Stimulated activated CD8-positive, alpha-beta memory T cell treated with anti-CD3 and anti-CD28 coated beads, Interleukin-4, amount 100 ng/mL, for 24 hours (primary cell): ENCODE results near the gene EMCN.
"Not testable (repeated sequence)": the region's sequence is repeated elsewhere in the genome, so short reads cannot be mapped to it uniquely, and the experiment has no call there.

Experiments used
- DNase-seq: peaks from one replicate; pipeline ENCODE4 v3.0.0-alpha.2; 2020; ENCODE audit warnings: low read depth

The EMCN gene

GRCh38 chr4:100492129-100492528 lies 25.7 kb downstream of the EMCN start:
- DNase-seq: no peak

- DNase-seq: no peak
These were observed 28.5 kb downstream of the EMCN start for GRCh38 chr4:100489305-100489704.

DNA sequence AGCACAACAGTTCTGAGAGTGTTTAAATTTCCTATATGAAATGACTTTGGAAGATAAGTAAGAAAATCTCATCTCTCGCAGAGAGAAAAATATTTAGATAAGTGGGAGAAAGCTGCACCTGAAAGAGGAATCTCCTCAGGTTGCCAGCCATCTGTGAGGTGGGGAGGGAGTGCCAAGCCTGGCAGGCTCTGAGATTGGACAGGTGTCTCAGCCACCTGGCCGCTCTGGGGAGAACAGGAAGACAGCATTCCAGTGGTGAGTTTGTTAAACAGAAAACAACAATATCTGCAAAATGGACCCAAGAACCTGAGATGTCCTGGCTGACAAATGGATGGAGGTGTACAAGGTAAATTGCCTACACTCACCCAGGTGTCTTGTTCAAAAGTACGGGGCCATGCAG lies 31.3 kb downstream of the EMCN start:
- no peak for DNase-seq

DNA sequence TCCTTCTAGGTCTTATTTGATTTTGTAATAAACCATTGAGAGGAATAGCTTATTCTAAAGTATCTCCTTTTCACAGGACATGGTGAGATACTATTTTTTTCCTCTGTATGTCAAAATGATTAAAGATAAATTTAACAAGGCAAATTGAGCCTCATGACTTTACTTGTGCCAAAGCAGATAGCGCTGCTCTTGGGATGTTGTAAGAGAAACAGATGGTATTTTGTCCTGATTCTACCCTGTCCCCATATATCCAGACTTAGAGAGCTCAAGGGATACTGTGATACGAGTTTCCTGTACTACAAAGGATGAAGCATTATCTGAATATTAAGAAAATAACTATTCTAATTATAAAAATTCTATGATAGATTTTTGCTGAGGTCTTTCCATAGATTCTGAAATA lies 34.0 kb downstream of the EMCN start:
- DNase-seq: no peak

GRCh38 chr4:100479971-100480370 lies 37.9 kb downstream of the EMCN start:
- DNase-seq: no peak

DNA sequence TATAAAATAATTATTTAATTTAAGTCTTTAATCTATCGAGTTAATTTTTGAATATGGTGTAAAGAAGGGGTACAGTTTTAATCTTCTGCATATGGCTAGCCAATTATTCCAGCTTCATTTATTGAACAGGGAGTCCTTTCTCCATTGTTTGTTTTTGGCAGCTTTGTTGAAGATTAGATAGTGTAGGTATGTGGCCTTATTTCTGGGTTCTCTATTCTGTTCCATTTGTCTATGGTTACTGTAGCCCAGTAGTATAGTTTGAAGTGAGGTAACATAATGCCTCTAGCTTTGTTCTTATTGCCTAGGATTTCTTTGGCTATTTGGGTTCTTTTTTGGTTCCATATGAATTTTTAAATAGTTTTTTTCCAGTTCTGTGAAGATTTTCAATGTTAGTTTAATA lies 48.3 kb downstream of the EMCN start:
- DNase-seq: no peak

- DNase-seq: no peak
These were observed 51.3 kb downstream of the EMCN start for GRCh38 chr4:100466501-100466900.

- no peak for DNase-seq
These were observed 55.8 kb downstream of the EMCN start for GRCh38 chr4:100461807-100462605.

GRCh38 chr4:100450449-100450848 lies 67.4 kb downstream of the EMCN start:
- no peak for DNase-seq

DNA sequence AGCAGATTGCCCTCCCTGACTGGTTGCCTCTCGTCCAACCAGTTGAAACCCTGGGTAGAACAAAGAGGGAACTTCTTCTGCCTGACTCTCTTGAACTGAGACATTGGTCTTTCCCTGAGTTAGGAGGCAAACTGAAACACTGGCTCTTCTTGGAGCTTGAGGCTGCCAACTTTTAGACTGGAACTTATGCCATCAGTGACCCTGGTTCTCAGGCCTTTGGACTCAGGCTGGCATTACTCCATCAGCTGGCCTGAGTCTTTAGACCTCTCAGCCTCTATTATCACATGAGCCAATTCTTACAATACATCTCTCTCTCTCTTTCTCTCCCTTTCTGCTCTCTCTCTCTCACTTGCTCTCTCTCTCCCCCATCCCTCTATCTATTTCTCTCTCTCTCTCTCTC lies 86.4 kb downstream of the EMCN start:
- no peak for DNase-seq

- no peak for DNase-seq
These were observed 87.4 kb downstream of the EMCN start for GRCh38 chr4:100430451-100430850.

- no peak for DNase-seq
These were observed 88.2 kb downstream of the EMCN start for GRCh38 chr4:100429616-100430015.

DNA sequence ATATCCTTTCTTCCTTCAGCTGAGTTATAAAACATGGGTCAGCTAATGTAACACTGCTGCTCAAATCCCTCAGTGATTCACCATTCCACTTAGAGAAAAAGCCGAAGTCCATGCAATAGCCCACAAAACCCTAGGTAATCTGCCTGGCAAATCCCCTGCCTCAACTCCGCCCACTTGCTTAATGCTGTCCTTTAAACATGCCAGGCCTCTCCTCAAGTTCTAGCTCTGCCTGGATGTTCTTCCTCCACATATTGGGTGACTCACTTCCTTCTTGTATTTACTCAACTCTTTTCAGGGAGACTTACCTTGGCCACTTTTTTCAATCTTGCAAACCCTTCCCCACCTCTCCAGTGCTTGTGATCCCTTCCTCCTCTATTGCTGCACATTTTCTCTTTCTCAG lies 89.8 kb downstream of the EMCN start:
- DNase-seq: no peak

- DNase-seq: no peak
These were observed 93.4 kb downstream of the EMCN start for GRCh38 chr4:100424376-100424775.

- DNase-seq: no peak
These were observed 94.9 kb downstream of the EMCN start for GRCh38 chr4:100422894-100423293.

DNA sequence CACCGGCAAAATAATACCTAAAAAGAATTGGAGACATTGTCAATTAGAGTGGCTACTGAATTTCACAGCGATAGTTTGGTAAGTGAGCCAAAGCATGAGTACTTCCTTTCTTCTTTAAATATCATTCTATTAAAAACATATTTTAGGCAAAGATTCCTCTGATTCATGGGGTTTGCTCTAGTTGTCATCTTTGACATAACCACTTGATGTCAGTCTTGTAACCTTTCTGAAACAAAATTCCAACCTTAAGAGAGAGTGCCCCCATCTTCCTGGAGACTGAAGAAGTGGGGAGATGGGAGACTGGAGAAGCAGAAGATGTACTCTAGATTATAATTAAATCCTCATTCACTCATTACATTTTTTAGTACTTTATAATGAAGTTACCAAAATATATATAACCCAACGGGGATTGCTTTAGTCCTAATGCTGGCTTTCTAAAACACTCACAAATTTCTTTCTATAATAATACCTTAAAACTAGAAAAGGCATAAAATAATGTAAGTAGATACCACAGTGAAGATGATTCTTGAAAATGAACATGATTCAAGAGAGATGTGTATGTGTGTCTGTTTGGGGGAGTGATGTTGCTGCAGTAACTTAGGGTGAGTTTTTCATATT lies 96.4 kb downstream of the EMCN start:
- no peak for DNase-seq

- DNase-seq: no peak
These were observed 97.3 kb downstream of the EMCN start for GRCh38 chr4:100420571-100420970.

DNA sequence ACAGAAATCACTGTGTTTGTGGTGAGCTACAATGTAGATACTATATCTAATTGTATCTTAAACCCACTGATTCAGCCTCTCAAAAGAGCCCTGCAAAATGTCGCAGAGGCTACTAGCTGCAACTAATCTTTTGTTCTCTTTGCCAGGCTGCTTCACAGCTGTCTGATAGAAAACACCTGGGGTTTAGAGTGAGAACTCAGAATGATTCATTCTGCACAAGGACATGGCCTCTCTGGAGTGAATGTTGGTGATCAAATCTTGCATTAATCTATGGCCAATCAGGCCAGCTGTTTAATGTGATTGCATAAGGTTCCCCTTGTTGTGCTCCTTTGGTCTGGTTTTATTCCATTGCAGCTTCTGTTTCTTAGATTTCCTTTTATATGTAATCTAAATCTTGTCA lies 100.3 kb downstream of the EMCN start:
- no peak for DNase-seq

DNA sequence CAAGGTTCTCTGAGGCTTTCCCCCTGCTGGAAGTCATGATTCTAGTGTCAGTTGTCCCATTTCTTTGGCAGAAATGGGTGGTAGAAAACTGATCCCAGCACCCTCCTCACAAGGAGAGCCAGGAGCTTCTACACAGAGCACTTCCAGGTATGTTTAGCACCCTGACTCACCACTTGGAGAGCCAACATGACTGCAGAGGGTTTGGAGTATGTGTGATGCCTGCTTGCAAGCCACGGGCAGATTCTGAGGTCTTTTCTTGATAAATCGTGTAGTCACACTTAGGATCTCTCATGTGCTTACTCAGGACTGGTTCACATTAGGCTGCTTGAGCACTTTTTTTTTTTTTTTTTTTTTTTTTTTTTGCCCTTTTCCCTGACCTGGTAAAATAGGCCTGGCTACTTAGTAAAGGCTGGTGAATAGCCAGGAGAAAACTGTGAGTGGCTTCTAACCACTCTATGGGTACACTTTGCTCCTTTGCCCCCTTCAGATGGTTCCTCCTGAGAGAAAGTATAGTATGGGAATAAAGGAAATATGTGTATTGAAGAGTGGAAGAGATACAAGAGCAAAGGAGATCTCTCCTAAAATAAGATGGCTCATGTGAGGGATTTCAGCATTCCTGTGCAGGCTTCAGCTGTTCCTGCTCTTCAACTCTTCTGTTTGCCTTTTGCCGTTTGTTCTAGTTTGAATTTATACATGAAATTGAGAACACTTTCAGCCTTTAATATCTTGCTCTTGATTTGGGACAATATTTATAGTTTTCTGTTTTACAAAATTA lies 103.6 kb downstream of the EMCN start:
- no peak for DNase-seq

- no peak for DNase-seq
These were observed 126.0 kb downstream of the EMCN start for GRCh38 chr4:100391863-100392262.

- no peak for DNase-seq
These were observed 126.7 kb downstream of the EMCN start for GRCh38 chr4:100391086-100391485.

- no peak for DNase-seq
These were observed 131.6 kb downstream of the EMCN start for GRCh38 chr4:100386270-100386669.

DNA sequence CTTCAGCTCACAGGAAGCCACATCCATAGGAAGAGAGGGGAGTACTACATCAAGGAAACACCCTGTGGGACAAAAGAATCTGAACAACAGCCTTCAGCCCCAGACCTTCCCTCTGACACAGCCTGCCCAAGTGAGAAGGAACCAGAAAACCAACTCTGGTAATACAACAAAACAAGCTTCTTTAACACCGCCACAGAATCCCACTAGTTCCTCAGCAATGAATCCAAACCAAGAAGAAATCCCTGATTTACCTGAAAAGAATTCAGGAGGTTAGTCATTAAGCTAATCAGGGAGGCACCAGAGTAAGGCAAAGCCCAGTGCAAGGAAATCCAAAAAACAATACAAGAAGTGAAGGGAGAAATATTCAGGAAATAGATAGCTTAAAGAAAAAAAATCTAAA lies 137.4 kb downstream of the EMCN start:
- DNase-seq: not testable (repeated sequence)
